Stimulated activated CD8-positive, alpha-beta memory T cell treated with anti-CD3 and anti-CD28 coated beads, Interleukin-15, amount 100 ng/mL, for 4 hours (primary cell): ENCODE results near the gene RHBDD1.

Experiments
- DNase-seq, 2 donors: peaks; one replicate each; pipeline ENCODE4 v3.0.0-alpha.2; 2020; ENCODE audit warnings: low read depth in 2 of 2

RHBDD1 gene

GRCh38 chr2:226885769-226886435 lies 50.0 kb downstream of the RHBDD1 start:
- no peak for DNase-seq

- no peak for DNase-seq
Observed at GRCh38 chr2:226887940-226888339, 52.1 kb downstream of the RHBDD1 start.

- no peak for DNase-seq
Observed at GRCh38 chr2:226888378-226888965, 52.6 kb downstream of the RHBDD1 start.

- no peak for DNase-seq
Observed at GRCh38 chr2:226888971-226889370, 53.1 kb downstream of the RHBDD1 start.

GRCh38 chr2:226890286-226890685 lies 54.4 kb downstream of the RHBDD1 start:
- no peak for DNase-seq

- no peak for DNase-seq
Observed at GRCh38 chr2:226891780-226892590, 56.1 kb downstream of the RHBDD1 start.

GRCh38 chr2:226892729-226893128 lies 56.9 kb downstream of the RHBDD1 start:
- no peak for DNase-seq

GRCh38 chr2:226893216-226893615 lies 57.4 kb downstream of the RHBDD1 start:
- DNase-seq, result no peak

GRCh38 chr2:226894752-226895151 lies 58.9 kb downstream of the RHBDD1 start:
- no peak for DNase-seq

- no peak for DNase-seq
Observed at GRCh38 chr2:226895579-226895978, 59.7 kb downstream of the RHBDD1 start.

- no peak for DNase-seq
Observed at GRCh38 chr2:226898121-226898520, 62.3 kb downstream of the RHBDD1 start.

- no peak for DNase-seq
Observed at GRCh38 chr2:226898897-226899296, 63.0 kb downstream of the RHBDD1 start.

- no peak for DNase-seq
Observed at GRCh38 chr2:226902041-226902966, 66.5 kb downstream of the RHBDD1 start.

GRCh38 chr2:226903179-226903578 lies 67.3 kb downstream of the RHBDD1 start:
- DNase-seq, result no peak

GRCh38 chr2:226904592-226904991 lies 68.7 kb downstream of the RHBDD1 start:
- DNase-seq, result no peak

GRCh38 chr2:226905718-226906117 lies 69.9 kb downstream of the RHBDD1 start:
- DNase-seq, result no peak

GRCh38 chr2:226906163-226906693 lies 70.4 kb downstream of the RHBDD1 start:
- DNase-seq, result no peak

GRCh38 chr2:226909126-226909525 lies 73.3 kb downstream of the RHBDD1 start:
- no peak for DNase-seq

GRCh38 chr2:226909836-226910235 lies 74.0 kb downstream of the RHBDD1 start:
- DNase-seq, result no peak

- DNase-seq, result no peak
Observed at GRCh38 chr2:226910384-226910783, 74.5 kb downstream of the RHBDD1 start.

- DNase-seq, result no peak
Observed at GRCh38 chr2:226911932-226912331, 76.1 kb downstream of the RHBDD1 start.

- DNase-seq, result no peak
Observed at GRCh38 chr2:226913641-226914040, 77.8 kb downstream of the RHBDD1 start.
